Right cardiac atrium (tissue), 5 donors: ENCODE results near the gene HNRNPA1. TPM values are rescaled to one million over a fixed set of nuclear protein-coding genes. Genes with fewer than 3 reads are reported as not detected.
"Not testable (repeated sequence)": the region's sequence is repeated elsewhere in the genome, so short reads cannot be mapped to it uniquely, and the experiment has no call there.

Source experiments
- ATAC-seq, 2 donors: fragments of 200-7000 bp; cut with Tn5 transposase; one replicate each; pipeline versions ENCODE4 v1.8.0 to v1.9.1; 2020; ENCODE audit warnings: moderate library complexity in 2 of 2, mild to moderate bottlenecking in 1 of 2
- DNase-seq, 3 donors: peaks; one replicate each; pipeline ENCODE4 v3.0.0-alpha.2; 2020
- H3K27ac ChIP-seq: one replicate; pipeline ENCODE4 v1.5.1; 2013; ENCODE audit warnings: mild to moderate bottlenecking, low read length, control low read depth, moderate library complexity
- H3K27me3 ChIP-seq: one replicate; pipeline ENCODE4 v1.6.1; 2013; ENCODE audit not compliant: control insufficient read depth, insufficient read depth
- H3K4me1 ChIP-seq: one replicate; pipeline ENCODE4 v1.6.1; 2013; ENCODE audit warnings: low read length; ENCODE audit not compliant: control insufficient read depth, insufficient read depth
- H3K4me3 ChIP-seq: one replicate; pipeline ENCODE4 v1.5.1; 2013; ENCODE audit warnings: low read length, control low read depth
- H3K9me3 ChIP-seq: one replicate; pipeline ENCODE4 v1.6.1; 2013; ENCODE audit warnings: low read length; ENCODE audit not compliant: control insufficient read depth
- WGBS: extraction: QIAGEN DNeasy Blood & Tissue Kit; methylation state at CpG from one replicate; pipeline ENCODE4 v1.1.7; 2013; 5-methylcytosine and 5-hydroxymethylcytosine counted together
- intact Hi-C, 4 donors: fragments of 100-400 bp; cut with DNase I; formaldehyde crosslinking; loops; one replicate each; pipeline versions ENCODE4 v1.11.0 to v1.14.0; 2022 to 2023
- long read RNA-seq, 4 donors: library from polyadenylated mRNA; unstranded; transcript quantifications; one replicate each; pipeline ENCODE4 v2.0.0, GENCODE V29; 2020 to 2021
- polyA plus RNA-seq: library from polyadenylated mRNA; stranded (reverse); fragments of 200-250 nt; gene quantifications from one replicate; pipeline ENCODE4 v1.2.3, GENCODE V29; 2013
- total RNA-seq, 4 donors: library from RNA; stranded (reverse); fragmentation: NEBNext Ultra II Directional; extraction: Animal tissue kit (Norgen Biotek cat#: 25700); gene quantifications; one replicate each; pipeline ENCODE4 v1.2.1, GENCODE V29; 2021
- donor health status: healthy with polysubstance abuse.
- donor health status: DM: no; HTN: yes; CAD: no.
- donor health status: DM: no; HTN: no; CAD: no.
- donor health status: DM: no; HTN: yes; CAD: no; lungs with severe emphysema.
- donor health status: DM: yes; HTN: yes; CAD: no.

HNRNPA1 gene
- total RNA-seq (100 to 1,000 TPM; 425 to 572 (median 530) TPM), polyA plus RNA-seq (405 TPM)
- long read RNA-seq, donor 1, full-length matches to known transcripts = 631 of 677 reads
- long read RNA-seq, donor 1, partial matches to known transcripts = 33 of 677 reads
- long read RNA-seq, donor 1, other reads (novel, unspliced or antisense) = 13 of 677 reads
- long read RNA-seq, donor 2, full-length matches to known transcripts = 440 of 461 reads
- long read RNA-seq, donor 2, partial matches to known transcripts = 12 of 461 reads
- long read RNA-seq, donor 2, other reads (novel, unspliced or antisense) = 9 of 461 reads
- long read RNA-seq, donor 3, full-length matches to known transcripts = 3,074 of 3,236 reads
- long read RNA-seq, donor 3, partial matches to known transcripts = 74 of 3,236 reads
- long read RNA-seq, donor 3, other reads (novel, unspliced or antisense) = 88 of 3,236 reads
- long read RNA-seq, donor 4, full-length matches to known transcripts = 522 of 551 reads
- long read RNA-seq, donor 4, partial matches to known transcripts = 13 of 551 reads
- long read RNA-seq, donor 4, other reads (novel, unspliced or antisense) = 16 of 551 reads

GRCh38 chr12:54280468-54281260 is at the start of gene HNRNPA1:
HNRNPA1 (plus strand) TSS chr12:54280726; CDS start chr12:54280808, 82 bp downstream.
- Histone ChIP-seq H3K4me3 (peak within 1 kb of the TSS; percentile 92), H3K27me3 (no peaks in the 10 kb centered on the region), H3K4me1 (peaks cover 6% of the 10 kb centered on the region), H3K27ac (peak within 1 kb of the TSS; percentile 98), H3K9me3 (no peaks in the 10 kb centered on the region)
- WGBS = under 1% methylated on average over 48 of the region's 48 CpGs
- DNase-seq (peak; percentile 95), ATAC-seq (peak; percentile 96)
- intact Hi-C loops = loop anchor here in 1 of 4 donors (10.0 kb wide), 1 partner anchor 84 kb away; the partner anchor contains the start of gene GPR84

GRCh38 chr12:54231269-54231668 is 49.3 kb upstream of the HNRNPA1 start:
- H3K27me3 ChIP-seq, H3K9me3 ChIP-seq, H3K4me3 ChIP-seq, H3K4me1 ChIP-seq, DNase-seq, ATAC-seq, intact Hi-C loops, H3K27ac ChIP-seq: not testable (repeated sequence)
- 90% methylated on average over 3 of the region's 3 CpGs for WGBS

DNA sequence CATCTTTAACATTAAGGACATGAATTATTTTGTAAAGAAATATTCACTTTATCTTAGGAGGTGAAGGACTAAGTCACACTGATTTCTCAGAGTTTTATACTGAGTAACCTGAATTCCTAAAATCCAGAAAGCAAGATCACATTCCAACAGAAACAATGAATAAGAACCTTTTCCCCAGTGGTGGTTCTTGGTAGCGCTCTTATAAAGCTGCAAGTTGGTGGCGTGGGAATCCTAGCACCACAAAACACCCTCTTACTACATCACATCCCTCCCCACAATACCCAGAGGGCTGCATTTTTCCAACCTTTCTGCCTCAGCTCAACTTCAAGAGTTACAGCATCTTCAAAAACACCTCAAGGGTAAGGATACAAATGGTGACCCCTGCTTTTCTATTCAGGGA is 47.7 kb upstream of the HNRNPA1 start:
- Histone ChIP-seq H3K4me1 (no peaks in the 10 kb centered on the region), H3K27ac (no peak overlapping the region), H3K27me3 (no peaks in the 10 kb centered on the region), H3K9me3 (no peaks in the 10 kb centered on the region), H3K4me3 (no peak overlapping the region)
- ATAC-seq = no peak
- intact Hi-C loops = no loop called here
- 94% methylated on average over 2 of the region's 2 CpGs for WGBS
- DNase-seq = no peak

DNA sequence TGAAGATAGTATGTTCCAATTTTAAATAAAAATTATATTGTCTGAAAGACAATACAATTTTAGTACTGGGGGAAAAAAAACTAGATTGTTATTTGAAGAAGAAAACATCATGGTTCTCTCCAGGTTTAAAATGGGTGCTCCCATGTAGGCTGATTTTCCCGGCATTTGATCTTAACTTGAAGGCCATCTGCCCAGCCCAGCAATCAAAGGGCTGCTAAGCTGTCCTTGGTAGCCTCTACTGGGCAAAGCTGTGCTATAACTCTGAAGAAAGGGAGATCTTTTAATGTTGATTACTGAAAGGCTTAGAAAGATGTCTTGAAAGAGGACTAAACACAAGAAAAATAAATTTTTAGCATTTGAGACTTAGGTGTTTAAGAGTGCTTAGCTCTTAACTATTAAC is 42.0 kb upstream of the HNRNPA1 start:
- no peak overlapping the region for H3K4me3 ChIP-seq
- no peaks in the 10 kb centered on the region for H3K27me3 ChIP-seq
- DNase-seq (no peak), ATAC-seq (no peak)
- no peak overlapping the region for H3K27ac ChIP-seq
- H3K4me1 ChIP-seq = peaks cover 2% of the 10 kb centered on the region
- intact Hi-C loops = no loop called here
- H3K9me3 ChIP-seq = no peaks in the 10 kb centered on the region
- 81% methylated on average over 1 of the region's 1 CpG for WGBS

DNA sequence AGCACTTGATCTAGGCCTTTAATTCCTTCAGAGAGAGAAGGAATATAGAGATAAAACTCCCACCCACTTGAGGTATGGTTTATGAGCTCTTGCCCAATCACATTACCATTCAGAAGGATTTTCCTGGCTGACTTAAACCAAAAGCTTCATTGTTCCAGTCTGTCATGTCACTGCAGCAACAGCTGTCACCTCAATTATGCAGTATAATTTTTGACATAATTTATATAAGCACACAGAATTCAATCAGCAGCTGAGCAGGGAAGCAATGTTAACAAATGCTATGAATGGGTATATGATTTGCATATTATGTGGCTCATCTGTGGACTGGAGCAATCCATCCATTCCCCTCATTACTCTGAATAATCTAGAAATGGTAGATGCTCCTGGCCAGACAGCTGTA is 40.9 kb upstream of the HNRNPA1 start:
- DNase-seq = no peak

GRCh38 chr12:54240129-54240528 is 40.4 kb upstream of the HNRNPA1 start:
- intact Hi-C loops = no loop called here
- H3K27me3 ChIP-seq = no peaks in the 10 kb centered on the region
- DNase-seq (no peak), ATAC-seq (no peak)
- H3K27ac ChIP-seq = no peak overlapping the region
- H3K9me3 ChIP-seq = no peaks in the 10 kb centered on the region
- H3K4me1 ChIP-seq = peaks cover 2% of the 10 kb centered on the region
- no peak overlapping the region for H3K4me3 ChIP-seq
- WGBS = 74% methylated on average over 2 of the region's 2 CpGs

More for the DNA sequence above, 40.9 kb upstream of the HNRNPA1 start:
- Histone ChIP-seq H3K4me1 (peaks cover 2% of the 10 kb centered on the region), H3K4me3 (no peak overlapping the region), H3K27me3 (no peaks in the 10 kb centered on the region), H3K27ac (no peak overlapping the region), H3K9me3 (no peaks in the 10 kb centered on the region)
- ATAC-seq = no peak
- intact Hi-C loops = no loop called here

DNA sequence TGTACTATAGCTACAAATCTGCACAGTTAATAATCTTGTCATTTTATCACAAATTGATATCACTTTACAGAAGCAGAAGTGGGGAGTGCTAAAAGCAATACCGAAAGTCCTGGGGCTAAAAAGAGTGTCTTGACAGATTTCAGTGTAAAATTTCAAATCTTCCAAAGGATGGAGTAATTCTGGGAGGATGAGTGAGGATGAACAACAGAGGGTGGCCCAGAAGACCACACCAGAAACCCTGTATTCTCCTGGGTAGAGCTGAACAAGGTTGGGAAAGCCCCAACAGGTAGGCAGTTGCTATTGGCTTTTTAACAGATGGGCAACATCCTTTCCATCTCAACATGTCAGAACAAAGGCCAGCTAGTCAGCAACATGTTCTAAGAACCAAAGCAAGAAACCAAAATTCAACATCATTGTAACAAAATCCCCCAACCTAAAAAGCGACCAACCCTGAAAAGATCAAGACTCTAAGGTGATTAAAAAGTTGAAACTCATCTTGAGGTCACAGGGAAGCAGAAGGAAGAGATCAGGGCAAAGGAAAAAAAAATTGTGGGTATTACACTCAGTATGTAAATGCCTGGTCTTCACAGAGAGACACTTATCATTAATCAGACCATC is 39.4 kb upstream of the HNRNPA1 start:
- intact Hi-C loops = no loop called here

DNA sequence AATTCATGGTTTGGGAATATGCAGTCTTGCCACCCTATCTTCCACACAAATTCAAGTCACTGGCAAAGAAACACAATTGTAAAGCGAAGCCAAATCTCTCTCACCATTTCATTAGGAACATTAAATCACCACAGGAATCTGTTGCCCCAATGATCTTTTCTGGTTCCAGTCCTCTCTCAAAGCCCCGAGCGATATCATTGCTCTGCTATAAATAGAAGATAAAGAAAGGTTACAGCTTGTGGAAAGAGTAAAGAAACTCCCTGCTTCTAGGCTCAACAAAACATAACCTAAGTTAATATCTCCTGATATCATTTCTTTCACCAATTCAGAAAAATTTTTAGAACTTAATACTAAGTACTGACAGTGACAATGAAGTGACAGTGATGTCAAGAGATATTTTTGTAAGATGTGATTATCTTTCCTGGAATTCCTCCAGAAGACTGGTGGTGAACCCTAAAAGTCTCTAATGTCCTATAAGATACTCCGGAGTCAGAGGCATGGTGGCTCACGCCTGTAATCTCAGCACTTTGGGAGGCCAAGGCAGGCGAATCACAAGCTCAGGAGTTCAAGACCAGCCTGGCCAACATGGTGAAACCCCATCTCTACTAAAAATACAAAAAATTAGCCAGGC is 34.4 kb upstream of the HNRNPA1 start:
- no peak overlapping the region for H3K4me3 ChIP-seq
- intact Hi-C loops = no loop called here
- no peaks in the 10 kb centered on the region for H3K9me3 ChIP-seq
- 65% methylated on average over 6 of the region's 6 CpGs for WGBS
- H3K27me3 ChIP-seq = no peaks in the 10 kb centered on the region
- no peak for ATAC-seq
- DNase-seq = no peak
- H3K27ac ChIP-seq = peak overlapping the region; percentile 75
- H3K4me1 ChIP-seq = no peaks in the 10 kb centered on the region

More for the DNA sequence above, 39.4 kb upstream of the HNRNPA1 start:
- no peaks in the 10 kb centered on the region for H3K27me3 ChIP-seq
- no peak for ATAC-seq
- H3K4me1 ChIP-seq = peaks cover 2% of the 10 kb centered on the region
- no peak overlapping the region for H3K27ac ChIP-seq
- 90% methylated on average over 2 of the region's 2 CpGs for whole genome bisulfite sequencing
- no peak for DNase-seq
- no peak overlapping the region for H3K4me3 ChIP-seq
- no peaks in the 10 kb centered on the region for H3K9me3 ChIP-seq

GRCh38 chr12:54249489-54249888 is 31.0 kb upstream of the HNRNPA1 start:
- H3K4me1 ChIP-seq = no peaks in the 10 kb centered on the region
- ATAC-seq = no peak
- DNase-seq = no peak
- no peak overlapping the region for H3K4me3 ChIP-seq
- H3K9me3 ChIP-seq = no peaks in the 10 kb centered on the region
- H3K27me3 ChIP-seq = no peaks in the 10 kb centered on the region
- WGBS = 95% methylated on average over 5 of the region's 5 CpGs
- intact Hi-C loops = no loop called here
- no peak overlapping the region for H3K27ac ChIP-seq

- no peak for ATAC-seq
Observed at GRCh38 chr12:54251667-54252284, 28.8 kb upstream of the HNRNPA1 start.

More at GRCh38 chr12:54251667-54252284, 28.8 kb upstream of the HNRNPA1 start:
- no peak for DNase-seq
- intact Hi-C loops = no loop called here
- no peaks in the 10 kb centered on the region for H3K9me3 ChIP-seq
- no peak overlapping the region for H3K4me3 ChIP-seq
- H3K27ac ChIP-seq = no peak overlapping the region
- 93% methylated on average over 1 of the region's 1 CpG for WGBS
- H3K27me3 ChIP-seq = no peaks in the 10 kb centered on the region
- no peaks in the 10 kb centered on the region for H3K4me1 ChIP-seq
